ENCODE results near the gene MKI67. TPM values are rescaled to one million over a fixed set of nuclear protein-coding genes. Genes with fewer than 3 reads are reported as not detected.

Gene MKI67
- total and polyA plus RNA-seq, 10 of the 15 experiments (the other 5 are each of a cell fraction or from before 2014, with no cell fraction given): 22.3 to 183 (median 82.9) TPM

- 98% methylated on average over 4 of the region's 4 CpGs for WGBS (ENCODE audit: insufficient coverage, insufficient replicate concordance, low lambda C conversion rate, missing lambda C conversion rate)
- intact Hi-C loops (cut with micrococcal nuclease; ENCODE audit: unreplicated experiment): no loop called here
- Histone ChIP-seq H3K9me3 (replicated peaks; ENCODE audit: control insufficient read depth, insufficient read depth, low read length) (no peaks in the 10 kb centered on the region), H3K36me3 (ENCODE audit: control insufficient read depth in 2 of 2, insufficient read depth in 2 of 2, low read length in 1 of 2) (peaks cover 47 to 58% of the 10 kb centered on the region in 2 experiments), H3K79me2 (ENCODE audit: control insufficient read depth, insufficient read depth, low read length) (no peaks in the 10 kb centered on the region), H2AFZ (ENCODE audit: control insufficient read depth, low read depth, low read length) (no peak overlapping the region), H4K20me1 (ENCODE audit: control insufficient read depth, insufficient read depth) (no peaks in the 10 kb centered on the region; the same call in 1 of the 2 replicates), H3K4me3 (no peak overlapping the region), H3K4me1 (ENCODE audit: control insufficient read depth, insufficient read depth, low read length) (no peaks in the 10 kb centered on the region), H3K27ac (ENCODE audit: control insufficient read depth, insufficient read depth) (no peak overlapping the region), H3K27me3 (replicated peaks in 1 of 2; ENCODE audit: control insufficient read depth in 2 of 2, insufficient read depth in 2 of 2, low read length in 1 of 2) (no peaks in the 10 kb centered on the region), H3K4me2 (ENCODE audit: control insufficient read depth, insufficient read depth) (no peak overlapping the region), H3K9ac (ENCODE audit: control insufficient read depth, insufficient read depth, low read length) (no peak overlapping the region)
- ATAC-seq (no peak), FAIRE-seq (no peak), DNase-seq (ENCODE audit: low read depth, low spot score) (no peak)
- no TSS peak for BruUV-seq (replicated peaks)
- in situ Hi-C loops (cut with MboI): no loop called here
- TF ChIP-seq FOXK2 (IDR thresholded peaks at IDR 0.05) (no peak), RELB (IDR thresholded peaks at IDR 0.05; ENCODE audit: low read depth) (no peak), MLLT1 (IDR thresholded peaks at IDR 0.05) (no peak), NR2C2 (IDR thresholded peaks at IDR 0.05; ENCODE audit: borderline replicate concordance, control insufficient read depth, insufficient read length, low read depth) (no peak), NR2F1 (conservative IDR thresholded peaks at IDR 0.05) (no peak), POLR2AphosphoS5 (IDR thresholded peaks at IDR 0.05; ENCODE audit: low read length) (peak; percentile 48; the same call in 1 of the 2 replicates), PML (IDR thresholded peaks at IDR 0.05; ENCODE audit: low read length) (no peak), YY1 (IDR thresholded peaks at IDR 0.05; ENCODE audit: low read depth, low read length) (no peak), TARDBP (IDR thresholded peaks at IDR 0.05; ENCODE audit: borderline replicate concordance) (no peak), POLR2A (IDR thresholded peaks at IDR 0.05; ENCODE audit: low read depth, low read length) (peak; percentile 37; the same call in 1 of the 2 replicates)
- ChIA-PET POLR2A (no interaction called here), SMC1A (ENCODE audit: uncharacterized antibody, unreplicated experiment) (interaction anchor here (1.2 kb wide), 1 partner anchor 72 kb away, joined by 3 read pairs; no protein-coding TSS in a partner anchor), RAD21 (ENCODE audit: unreplicated experiment) (no interaction called here), CTCF (interaction anchor here (0.6 to 2.4 kb wide), 2 partner anchors 22 to 944 kb away, joined by 3 to 5 read pairs; no protein-coding TSS in a partner anchor)
Observed at GRCh38 chr10:128105383-128105782, 20.8 kb downstream of the MKI67 start.
